Skin of body (tissue), 2 donors: ENCODE results near the gene LCLAT1. TPM values are rescaled to one million over a fixed set of nuclear protein-coding genes. Genes with fewer than 3 reads are reported as not detected.
"Not testable (repeated sequence)": the region's sequence is repeated elsewhere in the genome, so short reads cannot be mapped to it uniquely, and the experiment has no call there.

Experiments
- DNase-seq: peaks from one replicate; lab custom pipeline; 2025; lab: John Stamatoyannopoulos, UW
- total RNA-seq: library from RNA; depleted of rRNA; stranded (reverse); fragments of >200 nt; gene quantifications from one replicate; pipeline ENCODE4 v1.2.3, GENCODE V29; 2014

The LCLAT1 gene
- total RNA-seq, 1 donor from 2014 or later = 14.5 TPM

DNA sequence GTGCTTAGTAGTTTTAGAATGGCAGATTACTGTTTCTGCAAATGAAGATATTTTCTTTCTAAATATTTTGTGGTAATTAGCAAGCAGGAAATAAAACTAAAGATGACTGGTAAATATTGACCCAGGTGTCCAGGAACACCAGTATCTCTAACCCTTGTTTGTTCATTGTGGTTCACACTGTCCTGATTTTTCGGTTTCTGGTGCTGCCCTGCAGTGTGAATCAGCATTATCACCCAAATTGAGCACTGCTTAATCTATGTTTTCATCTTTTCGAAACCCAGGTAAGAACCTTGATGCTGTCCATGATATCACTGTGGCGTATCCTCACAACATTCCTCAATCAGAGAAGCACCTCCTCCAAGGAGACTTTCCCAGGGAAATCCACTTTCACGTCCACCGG, 192.8 kb downstream of the LCLAT1 start:
- no peak for DNase-seq

DNA sequence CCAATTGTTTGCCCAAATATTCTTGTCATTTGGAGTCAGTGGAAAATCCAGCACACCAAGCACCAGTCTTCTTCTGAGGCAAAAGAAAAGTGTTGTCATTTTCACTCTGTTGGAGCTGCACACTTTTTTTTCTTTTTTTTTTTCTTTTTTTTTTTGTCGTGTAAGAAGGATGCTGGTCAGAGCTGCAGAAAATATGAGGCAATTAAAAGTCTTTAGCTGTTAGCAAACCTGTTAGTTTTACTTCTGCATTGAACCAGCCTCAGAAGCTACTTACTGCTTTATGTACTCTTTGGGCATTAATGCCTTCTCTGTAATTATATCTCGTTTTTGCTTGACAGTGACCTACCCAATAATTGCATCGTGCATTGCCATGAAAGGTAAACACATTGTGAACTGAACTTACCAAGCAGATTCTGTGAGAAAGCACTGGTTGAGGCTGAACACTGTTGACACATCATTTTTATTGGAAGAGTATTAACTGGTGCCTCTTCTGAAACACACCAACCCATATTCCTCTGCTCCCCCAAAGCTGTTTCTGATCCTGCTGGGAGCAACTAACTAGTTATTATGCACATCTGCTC, 194.8 kb downstream of the LCLAT1 start:
- DNase-seq = no peak

DNA sequence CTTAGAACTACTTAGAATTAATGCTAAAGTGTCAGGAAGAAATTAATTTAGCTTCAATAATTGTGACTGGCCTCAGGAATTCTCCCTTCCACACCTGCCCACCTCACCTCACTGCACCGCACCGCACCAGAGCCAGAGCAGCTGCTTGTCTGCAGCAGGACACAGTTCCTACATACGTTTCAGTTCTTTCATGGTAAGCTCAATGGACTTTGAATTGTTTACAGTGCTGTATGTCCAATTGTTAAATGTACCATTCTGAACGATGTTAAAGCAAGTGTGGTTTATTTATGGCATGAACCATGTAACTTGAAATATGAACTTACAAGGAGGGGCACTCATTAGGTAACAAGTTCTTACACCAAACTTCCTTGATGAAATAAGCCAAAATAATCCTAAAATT, 196.0 kb downstream of the LCLAT1 start:
- not testable (repeated sequence) for DNase-seq

DNA sequence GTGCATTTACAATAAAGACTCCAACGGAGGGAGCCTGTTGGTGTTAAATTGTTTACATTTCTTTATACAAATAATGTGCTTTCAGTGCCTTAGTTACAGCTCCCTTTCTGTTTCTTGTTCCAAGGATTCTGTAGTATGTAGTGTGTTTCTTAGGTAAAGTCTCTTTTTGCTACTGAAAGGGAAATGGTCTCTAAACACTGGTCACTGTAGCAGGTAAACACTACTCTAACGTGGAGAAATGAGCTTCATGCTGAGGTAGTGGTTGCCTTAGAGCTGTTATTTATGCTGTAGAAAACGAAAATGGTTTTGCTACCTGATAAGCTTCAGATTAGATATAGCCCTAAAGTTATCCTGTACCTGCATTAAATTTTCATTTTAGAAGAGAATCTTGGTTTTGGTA, 196.6 kb downstream of the LCLAT1 start:
- no peak for DNase-seq

DNA sequence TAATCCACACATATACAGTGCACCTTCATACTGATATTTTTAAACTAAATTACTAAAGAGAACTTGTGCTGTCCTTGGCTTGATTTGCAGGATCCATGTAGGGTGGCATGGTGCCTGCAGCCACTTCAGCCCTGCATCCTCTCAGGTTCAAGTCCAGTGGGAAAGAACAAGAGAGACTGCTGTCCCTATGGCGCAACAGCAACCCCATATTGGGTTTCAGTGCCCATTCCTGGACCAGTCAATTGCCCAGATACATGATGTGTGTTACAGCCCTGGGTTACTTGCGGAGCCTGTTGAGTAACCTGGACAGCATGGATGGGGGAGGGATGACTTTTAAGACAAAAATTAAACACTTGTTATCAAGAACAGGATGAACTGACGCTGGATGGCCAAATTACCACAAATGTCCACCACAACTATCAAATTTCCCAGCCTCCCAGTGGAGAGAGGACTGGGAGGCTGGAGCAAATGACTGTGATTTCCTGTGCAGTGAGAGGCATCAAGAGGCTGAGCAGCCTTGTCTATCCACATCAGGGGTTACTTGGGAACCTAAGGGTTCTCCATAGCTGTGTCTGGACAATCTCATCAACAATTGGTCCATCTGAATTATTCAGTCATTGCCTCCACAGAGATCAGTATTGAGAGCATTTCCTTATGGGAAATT, 198.2 kb downstream of the LCLAT1 start:
- DNase-seq = no peak

DNA sequence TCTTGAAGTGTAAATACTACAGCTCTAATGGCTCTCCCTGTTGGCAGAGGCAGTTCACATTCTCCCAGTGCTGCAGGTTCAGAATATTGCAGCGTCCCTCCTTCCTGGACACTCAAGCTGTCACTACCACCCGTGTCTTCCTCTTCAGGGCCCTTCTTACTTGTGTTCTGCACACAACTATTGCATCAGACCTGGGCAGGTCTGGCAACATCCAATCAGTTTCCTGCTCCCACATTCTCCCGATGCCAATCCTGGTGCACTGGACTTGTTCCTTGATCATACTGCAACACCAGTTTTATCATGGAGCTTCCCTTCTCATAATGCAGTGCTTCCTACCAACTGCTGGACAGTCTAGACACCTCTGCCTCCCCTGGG, 198.7 kb downstream of the LCLAT1 start:
- no peak for DNase-seq

DNA sequence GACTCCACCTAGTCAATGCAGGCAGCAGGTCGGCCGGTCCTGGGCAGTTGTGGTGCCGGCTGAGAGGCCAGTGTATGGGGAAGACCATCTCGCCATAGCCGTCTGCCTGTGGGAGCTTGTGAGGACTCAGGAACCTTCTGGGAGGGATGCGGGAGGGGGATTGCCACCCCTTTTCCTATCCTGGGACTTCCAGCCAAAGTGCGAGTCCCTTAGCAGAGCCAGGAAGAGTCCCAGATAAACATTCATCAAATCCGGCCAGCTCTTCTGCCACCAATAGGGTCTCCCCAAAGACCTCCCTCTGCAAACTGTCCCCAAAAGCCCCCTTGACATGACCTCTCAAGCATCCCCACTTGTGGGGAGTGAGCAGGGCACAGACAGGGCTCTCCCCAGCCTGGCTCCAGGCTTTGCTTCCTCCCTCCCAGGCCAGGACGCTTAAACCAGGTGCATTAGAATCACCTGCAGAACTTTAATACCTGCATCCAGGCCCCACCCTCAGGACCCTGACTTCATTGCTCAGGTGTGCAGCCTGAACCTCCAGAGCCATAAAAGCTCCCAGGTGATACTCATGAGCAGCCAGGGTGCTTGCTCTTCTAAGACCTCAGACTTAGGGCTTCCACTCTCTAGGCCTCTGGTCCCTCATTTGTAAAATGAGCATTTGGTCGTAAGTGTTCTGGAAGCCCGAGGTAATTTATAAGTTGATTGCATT, 200.9 kb downstream of the LCLAT1 start:
- no peak for DNase-seq

DNA sequence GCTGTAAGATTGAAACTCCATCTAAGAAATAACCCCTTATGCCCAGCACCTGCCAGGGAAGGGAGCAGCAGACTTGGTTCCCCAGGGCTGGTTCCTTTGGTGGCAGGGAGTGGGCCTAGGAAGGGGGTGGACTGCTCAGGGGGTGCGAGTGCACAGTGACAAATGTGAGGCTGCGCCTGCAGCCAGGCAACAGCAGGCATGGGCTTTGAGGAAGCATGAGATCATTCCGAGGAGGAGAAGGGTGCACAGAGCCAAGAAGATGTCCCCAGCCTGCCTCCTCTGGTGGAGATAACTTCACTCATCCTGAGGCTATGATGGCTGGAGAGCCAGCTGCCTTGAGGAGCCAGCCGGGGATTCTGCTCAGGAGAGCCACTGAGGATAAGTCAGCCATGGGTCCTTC, 202.2 kb downstream of the LCLAT1 start:
- no peak for DNase-seq

DNA sequence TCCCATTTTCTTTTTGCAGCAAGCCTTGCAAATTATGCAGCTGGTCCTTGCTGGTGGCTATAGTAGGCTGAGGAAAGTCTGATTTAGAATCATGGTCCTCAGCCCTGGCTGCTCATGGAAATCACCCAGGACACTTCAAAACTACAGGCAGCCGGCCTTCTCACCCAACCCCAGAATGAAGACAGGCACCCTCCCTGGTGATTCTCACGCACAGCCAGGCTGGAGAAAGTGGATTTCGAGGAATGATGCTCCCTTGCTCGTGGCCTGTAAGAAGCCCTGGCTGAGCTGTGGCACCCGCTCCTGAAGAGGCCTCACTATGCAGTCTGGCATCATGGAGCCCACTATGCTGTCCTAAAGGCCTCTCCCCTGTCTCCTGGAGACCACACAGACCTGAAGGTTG, 202.8 kb downstream of the LCLAT1 start:
- DNase-seq = no peak

DNA sequence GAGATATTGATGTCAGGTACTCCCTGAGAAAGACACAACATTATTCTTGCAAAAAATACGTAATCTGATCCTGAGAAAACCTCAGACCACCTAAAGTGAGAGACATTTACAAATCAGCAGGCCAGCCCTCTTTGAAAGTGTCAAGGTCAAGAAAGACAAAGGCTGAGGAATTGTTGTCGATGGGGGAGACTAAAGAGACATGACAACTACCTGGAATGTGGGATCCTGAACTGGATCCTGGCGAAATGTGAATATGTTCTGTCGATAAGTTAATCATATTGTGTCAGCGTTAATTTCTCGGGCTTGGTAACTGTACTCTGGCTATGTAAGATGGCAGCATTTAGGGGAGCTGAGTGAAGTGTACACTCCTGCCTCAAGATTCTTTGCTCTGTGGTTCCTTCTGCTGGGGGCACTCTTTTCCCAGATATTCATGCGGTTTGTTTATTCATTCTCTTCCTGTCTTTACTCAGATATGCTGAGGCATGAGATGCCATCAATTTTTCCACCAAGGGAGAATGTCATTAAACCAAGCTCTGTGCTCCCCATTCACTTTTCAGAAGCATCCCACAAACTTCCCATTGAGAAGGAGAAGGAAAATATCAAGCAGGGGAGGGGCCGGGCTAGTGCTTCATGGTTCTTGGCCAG, 205.3 kb downstream of the LCLAT1 start:
- no peak for DNase-seq

DNA sequence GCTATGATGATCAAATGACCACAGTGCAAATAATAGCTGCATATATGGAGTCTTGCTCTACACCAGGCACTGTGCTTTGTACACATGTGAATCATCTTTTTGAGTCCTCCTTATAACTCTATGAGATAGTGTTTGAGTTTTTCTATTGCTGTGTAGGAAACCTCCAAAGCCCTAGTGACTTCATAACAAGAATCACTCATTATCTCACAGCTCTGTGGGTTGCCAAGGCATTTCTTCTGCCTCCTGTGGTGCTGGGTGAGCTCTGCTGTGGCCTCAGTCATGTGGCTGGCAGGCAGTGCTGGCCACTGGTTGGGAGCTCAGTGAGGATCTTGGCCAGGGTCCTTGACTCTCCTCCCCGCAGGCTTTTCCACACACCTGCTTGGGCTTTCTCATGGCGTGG, 206.8 kb downstream of the LCLAT1 start:
- no peak for DNase-seq

DNA sequence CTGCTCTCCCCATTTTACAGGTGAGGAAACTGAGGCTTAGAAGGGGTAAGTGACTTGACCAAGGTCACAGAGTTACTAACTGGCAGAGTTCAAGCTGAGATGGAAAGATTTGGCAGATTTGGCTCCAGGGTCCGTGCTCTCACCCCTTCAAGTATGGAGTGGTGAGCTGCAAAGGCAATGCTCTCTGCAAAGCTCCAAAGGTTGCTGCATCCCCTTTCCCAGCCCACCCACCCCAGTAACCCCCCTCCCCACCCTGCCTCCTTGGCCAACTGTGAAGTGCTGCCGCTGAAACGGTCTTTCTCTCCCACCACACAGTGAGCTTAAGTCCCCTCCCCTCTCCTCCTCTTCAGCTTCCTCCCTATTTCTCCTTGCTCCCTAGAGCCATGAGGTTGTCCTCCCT, 207.4 kb downstream of the LCLAT1 start:
- DNase-seq = no peak

DNA sequence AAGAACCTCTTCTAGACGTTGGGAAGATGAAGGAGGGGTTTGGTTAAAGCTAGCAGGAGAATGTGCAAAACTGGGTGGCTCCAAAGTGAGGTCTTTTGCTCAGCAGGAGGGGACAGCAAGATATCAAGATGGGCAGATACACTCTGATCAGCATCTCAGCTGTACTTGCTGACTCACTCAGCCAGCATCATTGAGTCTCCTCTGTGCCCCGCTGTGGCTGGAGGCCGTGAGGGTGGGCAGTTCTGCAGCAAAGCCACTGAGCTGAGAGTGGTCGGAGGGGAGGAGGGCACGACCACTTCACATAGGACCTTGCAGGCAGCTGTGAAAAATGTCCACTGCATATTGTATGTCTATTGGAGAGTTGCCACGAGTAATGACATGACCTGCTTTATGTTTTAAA, 208.2 kb downstream of the LCLAT1 start:
- DNase-seq = no peak

DNA sequence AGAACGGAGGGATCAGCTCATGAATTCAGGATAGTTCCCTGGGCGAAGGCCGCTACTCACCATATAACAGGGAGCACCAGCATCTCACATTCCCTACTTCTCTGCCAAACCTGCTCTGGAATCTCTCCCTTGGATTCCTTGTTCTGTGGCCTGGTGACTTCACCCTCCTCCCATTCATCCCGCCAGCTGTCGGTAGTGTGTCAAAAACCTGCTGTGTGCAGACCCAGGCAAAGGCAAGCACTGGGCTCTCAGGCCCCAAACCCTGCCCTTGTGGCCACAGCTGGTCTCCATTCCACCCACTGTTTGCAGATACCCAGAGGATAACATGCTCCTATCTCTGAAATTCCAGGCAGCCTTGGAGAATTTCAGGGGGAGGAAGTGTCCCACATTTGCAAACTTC, 208.6 kb downstream of the LCLAT1 start:
- no peak for DNase-seq

DNA sequence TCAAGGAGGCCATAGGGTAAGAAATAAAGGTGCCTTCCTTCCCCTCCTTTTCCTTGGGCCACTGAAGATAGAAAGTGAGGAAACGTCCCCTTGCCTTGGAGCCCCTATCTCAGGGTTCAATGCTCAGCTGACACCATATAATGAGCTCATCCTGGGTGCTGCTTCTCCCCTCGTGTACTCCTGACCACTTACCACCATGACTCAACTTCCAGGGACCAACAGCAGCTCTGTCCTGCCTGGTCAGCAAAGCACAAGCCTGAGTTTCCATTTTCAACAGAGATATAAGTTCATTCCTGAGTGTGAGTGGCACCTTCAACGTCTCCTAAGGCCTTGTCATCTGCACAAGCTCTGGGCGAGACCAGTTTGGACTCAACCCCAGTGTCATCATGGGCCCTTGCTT, 209.0 kb downstream of the LCLAT1 start:
- no peak for DNase-seq

DNA sequence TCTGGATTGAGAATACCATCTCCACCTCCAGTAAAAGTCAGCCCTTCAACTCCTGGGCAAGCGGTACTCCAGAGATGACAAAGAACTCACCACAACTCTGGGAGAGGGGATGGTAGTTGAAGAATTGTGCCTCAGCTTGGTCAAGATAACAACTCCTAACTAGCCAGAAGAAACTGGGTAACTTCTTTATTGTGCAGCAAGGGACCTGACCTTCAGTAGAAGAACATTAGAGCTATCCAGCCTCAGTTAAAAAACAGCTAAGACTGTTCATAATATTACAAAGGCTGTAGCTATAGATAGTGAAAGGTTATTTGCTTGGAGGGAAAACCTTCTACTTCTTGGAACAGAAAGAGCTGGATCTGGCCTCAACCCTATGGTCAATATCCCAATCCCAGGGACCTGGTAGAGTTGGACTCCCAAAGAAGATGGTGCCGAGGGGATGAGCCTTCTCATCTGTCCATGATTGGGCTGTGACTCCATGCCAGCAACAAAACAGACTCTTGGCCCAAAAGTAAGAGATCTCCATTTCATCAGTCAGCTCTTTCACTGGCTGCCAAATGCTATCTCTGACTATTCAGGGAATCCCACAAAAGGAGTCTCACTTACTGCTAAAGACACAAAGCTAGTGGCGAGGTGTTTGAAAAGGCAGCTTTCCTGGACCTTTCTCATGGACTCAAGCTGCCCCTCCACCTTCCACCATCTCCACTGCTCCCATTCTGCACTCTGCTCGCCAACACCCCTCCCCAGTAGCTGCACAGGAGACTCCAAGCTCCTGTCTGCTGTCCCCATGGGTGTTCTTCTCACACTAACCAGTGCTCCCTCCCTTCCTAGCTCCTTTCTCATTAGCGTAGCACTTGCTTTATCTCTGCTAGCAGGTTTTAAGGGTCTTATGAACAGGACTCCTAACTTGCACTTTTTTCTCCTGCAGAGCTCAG, 214.4 kb downstream of the LCLAT1 start:
- no peak for DNase-seq

DNA sequence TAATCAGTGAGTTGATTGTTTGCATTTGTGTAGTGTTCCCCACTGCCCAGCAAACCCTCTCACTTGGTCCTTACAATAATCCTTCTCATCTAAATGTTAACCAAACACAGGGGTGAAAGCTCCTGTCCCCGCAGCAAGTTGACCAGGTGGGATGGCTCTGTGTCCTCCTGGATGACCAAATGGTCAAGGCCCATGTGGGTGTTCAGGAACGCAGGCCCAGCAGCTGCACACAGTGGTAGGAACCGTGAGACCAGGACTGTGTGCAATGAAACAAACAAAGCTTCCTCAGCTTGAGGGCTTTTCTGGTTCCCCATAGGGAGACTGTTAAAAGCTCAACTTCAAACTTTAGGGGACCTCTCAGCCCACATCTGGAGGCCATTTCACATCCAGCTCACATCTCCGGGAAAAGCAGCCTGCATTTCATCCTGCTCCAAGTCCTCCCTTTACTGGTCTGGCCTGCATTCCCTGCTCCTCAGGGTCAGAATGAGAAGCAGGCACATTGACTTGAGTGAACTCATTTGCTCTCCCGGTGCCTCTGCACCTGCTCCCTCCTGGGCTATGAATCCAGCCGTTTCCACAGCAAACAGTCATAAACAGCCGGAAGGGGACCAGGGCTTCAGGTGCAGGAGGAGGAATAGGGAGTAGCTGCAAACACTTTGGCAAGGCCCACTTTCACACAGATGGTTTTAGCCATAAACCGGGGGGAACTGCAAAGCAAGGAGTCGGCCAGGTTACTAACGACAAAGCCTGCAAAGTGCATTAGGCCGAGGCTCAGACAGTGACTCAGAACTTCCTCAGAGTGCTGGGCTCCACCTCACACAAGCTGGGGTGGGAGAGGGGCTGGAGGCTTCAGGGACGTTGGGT, 215.5 kb downstream of the LCLAT1 start:
- DNase-seq = peak; percentile 76

DNA sequence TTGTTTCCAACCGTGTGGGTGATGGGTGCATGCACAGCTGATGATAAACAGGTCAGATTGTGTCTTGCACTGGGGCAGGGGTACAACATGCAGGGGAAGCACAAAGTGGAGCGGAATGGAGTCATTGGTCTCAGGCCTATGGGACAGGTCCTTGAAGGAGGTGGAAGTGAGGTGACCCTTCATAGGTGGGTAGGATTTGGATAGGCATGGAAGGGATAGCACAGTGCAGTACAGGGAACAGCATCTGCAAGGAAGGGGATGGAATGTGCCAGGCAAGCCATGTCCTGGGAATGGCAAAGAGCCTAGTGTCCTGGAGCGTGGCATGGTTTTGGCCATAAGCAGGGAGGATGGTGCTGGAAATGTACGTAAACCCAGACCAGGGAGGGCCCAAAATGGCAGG, 216.3 kb downstream of the LCLAT1 start:
- no peak for DNase-seq

DNA sequence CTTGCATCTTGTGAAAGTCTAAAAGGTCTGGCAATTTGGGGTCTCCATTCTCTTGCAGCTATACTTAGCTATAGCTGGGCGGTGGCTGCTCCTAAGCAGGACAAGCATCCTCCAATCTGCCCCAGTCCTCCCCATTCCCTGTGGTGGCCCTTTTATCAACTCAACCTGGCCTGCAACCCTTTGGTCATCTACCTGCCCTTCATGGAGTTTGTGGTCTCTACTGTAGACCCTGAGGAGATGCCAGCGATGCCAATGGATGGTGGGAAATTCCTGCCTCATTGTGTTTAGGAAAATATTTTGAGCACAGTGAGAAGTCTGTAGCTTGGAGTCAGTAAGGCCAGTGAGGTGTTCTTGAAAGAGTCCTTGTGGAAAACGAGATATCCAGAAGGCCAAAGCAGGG, 216.8 kb downstream of the LCLAT1 start:
- DNase-seq = no peak

DNA sequence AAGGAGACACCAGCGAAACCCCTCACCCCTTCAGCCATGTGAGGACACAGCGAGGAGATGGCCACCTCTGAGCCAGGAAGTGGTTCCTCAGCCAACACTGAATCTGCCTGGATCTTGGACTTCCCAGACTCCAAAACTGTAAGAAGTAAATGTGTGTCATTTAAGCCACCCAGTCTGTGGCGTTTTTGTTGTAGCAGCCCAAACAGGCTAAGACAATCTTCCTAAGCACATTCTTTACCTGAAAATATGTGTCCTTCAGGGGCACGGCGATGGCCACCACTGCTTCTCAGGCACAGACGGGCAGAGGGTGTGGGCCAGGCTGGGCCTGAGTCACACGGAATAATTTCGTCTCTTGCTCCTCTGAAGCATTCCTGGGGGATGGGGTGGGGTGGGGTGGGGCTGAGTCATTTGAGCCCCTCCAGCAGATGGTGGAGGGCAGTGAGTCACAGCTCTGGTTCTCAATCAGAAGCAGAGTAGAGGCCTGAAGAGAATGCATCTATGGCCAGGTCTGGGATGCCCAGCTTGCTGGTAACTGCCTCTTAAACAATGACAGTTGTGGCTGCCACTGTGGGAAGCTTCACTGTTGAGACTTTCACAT, 217.8 kb downstream of the LCLAT1 start:
- no peak for DNase-seq
